GM19099 (cell line): ENCODE measurements around the gene GCNT3.

Source experiments
- POLR2A ChIP-seq: IDR thresholded peaks from 3 replicates; pipeline ENCODE4 v1.6.1; 2011; ENCODE audit warnings: low read depth; ENCODE audit not compliant: insufficient read length; ENCODE audit errors: extremely low read depth

Gene GCNT3, protein sequence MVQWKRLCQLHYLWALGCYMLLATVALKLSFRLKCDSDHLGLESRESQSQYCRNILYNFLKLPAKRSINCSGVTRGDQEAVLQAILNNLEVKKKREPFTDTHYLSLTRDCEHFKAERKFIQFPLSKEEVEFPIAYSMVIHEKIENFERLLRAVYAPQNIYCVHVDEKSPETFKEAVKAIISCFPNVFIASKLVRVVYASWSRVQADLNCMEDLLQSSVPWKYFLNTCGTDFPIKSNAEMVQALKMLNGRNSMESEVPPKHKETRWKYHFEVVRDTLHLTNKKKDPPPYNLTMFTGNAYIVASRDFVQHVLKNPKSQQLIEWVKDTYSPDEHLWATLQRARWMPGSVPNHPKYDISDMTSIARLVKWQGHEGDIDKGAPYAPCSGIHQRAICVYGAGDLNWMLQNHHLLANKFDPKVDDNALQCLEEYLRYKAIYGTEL

GRCh38 chr15:59611276-59612260 is at the start of gene GCNT3:
Gene GCNT3, plus strand, starts transcription at chr15:59611783. Its CDS starts 6,456 bp downstream, at chr15:59618239.
- TF ChIP-seq POLR2A = no peak

- TF ChIP-seq POLR2A = no peak
These were observed 49.0 kb upstream of the GCNT3 start for GRCh38 chr15:59562448-59563186.

DNA sequence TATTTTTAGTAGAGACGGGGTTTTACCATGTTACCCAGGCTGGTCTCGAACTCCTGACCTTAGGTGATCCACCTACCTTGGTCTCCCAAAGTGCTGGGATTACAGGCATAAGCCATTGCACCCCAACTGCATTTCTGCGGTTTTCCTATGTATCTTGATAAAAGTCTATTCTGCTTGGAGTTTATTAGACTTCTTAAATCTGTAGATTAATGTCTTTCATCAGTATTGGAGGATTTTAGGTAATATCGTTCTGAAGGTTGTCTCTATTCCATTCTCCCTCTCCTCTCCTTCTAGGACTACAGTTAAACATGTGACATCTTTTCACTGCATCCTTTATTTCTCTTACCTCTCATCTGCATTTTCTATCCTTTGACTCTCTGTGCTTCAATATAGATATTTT is 46.3 kb upstream of the GCNT3 start:
- TF ChIP-seq POLR2A = no peak

DNA sequence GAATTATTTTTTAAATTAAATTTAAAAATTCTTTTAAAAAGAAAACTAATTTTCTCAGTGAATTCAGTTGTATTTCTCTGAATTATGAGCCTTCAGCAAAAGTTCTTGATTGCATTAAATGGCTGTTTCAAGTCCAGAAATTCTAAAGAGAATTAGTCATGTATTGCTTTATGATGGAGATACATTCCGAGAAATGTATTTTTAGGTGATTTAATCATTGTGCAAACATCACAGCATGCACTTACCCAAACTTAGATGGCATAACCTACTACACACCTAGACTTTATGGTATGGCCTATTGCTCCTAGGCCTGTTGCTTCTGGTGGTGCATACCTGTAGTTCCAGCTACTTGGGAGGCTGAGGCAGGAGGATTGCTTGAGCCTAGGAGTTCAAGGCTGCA is 44.3 kb upstream of the GCNT3 start:
- TF ChIP-seq POLR2A = no peak

DNA sequence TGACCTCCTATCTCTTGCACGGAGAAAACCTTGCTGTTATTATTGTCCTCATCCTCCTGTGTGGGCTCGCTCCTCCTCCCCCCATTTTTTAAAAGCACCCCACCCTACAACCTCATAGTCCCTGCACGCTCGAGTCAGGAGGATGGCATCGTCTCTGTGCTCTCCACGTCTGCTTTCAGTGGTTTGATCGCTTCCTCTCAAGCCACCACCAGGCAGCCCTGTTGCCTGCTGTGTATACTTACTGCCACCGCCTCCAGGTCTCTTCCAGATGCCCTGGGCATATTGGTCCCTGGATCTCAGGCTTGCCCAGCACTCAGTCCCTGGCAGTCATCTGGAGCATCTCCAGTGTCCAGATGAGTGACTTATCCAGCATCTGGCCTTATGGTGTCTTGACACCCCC is 42.1 kb upstream of the GCNT3 start:
- TF ChIP-seq POLR2A = no peak

- no peak for TF ChIP-seq POLR2A
These were observed 41.3 kb upstream of the GCNT3 start for GRCh38 chr15:59570315-59570714.

- no peak for TF ChIP-seq POLR2A
These were observed 40.0 kb upstream of the GCNT3 start for GRCh38 chr15:59571606-59572005.

- TF ChIP-seq POLR2A = no peak
These were observed 28.5 kb upstream of the GCNT3 start for GRCh38 chr15:59583088-59583487.

DNA sequence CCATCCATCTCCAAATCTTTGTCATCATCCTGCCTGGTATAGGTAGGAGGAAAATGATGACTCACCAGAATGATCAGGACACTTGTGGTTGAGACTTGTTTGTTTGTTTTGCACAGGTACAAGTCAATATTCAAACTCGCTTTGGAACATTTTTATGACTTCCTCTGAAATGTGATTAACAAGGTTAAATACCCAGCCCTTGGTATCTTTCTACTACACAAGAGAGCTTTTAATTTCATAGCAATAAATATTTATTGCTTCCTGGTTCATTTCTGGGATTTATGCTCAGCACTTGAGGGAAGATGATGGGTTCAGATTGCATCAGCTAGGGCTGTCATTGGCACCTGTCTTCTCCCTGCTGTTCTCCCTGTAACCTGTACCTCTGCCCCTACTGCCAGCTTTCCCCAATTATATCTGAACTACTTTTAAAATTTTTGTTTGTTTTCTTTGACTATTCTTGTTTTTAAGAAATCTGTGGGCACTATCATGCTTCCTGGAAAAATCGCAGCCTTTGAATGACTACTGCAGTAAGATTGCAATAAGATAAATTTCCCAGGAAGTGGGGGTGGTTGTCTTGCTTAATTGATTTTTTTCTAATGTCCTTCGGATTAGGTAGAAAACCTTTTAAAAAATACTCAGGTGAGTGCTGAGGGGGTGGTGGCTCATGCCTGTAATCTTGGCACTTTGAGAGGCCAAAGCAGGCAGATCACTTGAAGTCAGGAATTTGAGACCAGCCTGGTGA is 24.3 kb upstream of the GCNT3 start:
- TF ChIP-seq POLR2A = no peak

GRCh38 chr15:59590027-59590426 is 21.6 kb upstream of the GCNT3 start:
- no peak for TF ChIP-seq POLR2A

DNA sequence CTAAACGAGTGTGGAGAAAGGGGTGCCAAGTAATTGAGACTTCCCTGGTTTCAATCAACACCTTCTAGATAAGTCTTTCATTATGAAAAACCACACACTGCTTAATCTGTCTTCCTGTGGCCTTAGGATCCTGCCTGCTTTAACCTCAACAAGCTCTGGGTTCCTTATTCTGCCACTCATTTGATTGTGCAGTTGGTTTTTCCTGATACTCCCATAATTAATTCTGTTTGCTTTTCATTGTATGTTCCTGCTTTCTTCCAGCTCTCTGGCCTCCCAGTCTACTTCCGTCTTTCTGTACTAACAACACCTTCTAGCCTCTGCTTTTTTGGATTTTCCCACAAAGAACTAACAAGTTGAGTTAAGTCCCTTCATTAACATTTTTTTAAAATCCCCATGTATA is 20.2 kb upstream of the GCNT3 start:
- TF ChIP-seq POLR2A = no peak

GRCh38 chr15:59594493-59594942 is 17.1 kb upstream of the GCNT3 start:
- TF ChIP-seq POLR2A = no peak

GRCh38 chr15:59594991-59595390 is 16.6 kb upstream of the GCNT3 start:
- no peak for TF ChIP-seq POLR2A

- no peak for TF ChIP-seq POLR2A
These were observed 16.1 kb upstream of the GCNT3 start for GRCh38 chr15:59595434-59595915.
